ENCODE data around the gene PINK1.

PINK1 gene

GRCh38 chr1:20611652-20612051, 21.6 kb upstream of the PINK1 start:
- Histone ChIP-seq H3K4me3 (ENCODE audit: low read length in 2 of 2) (no peak overlapping the region), H3K9ac (ENCODE audit: low read length in 2 of 2) (no peak overlapping the region), H3K36me3 (ENCODE audit: control insufficient read depth in 2 of 2, insufficient read depth in 2 of 2, low read length in 2 of 2) (no peaks in the 10 kb centered on the region), H3K9me3 (ENCODE audit: control insufficient read depth in 2 of 2, low read length in 2 of 2) (no peaks in the 10 kb centered on the region), H3K4me1 (ENCODE audit: control insufficient read depth, insufficient read depth, low read length) (peaks cover 12% of the 10 kb centered on the region), H3K27me3 (ENCODE audit: control insufficient read depth in 1 of 2, insufficient read depth in 2 of 2, low read length in 2 of 2) (no peaks in the 10 kb centered on the region), H3K27ac (ENCODE audit: low read length) (no peak overlapping the region)

DNA sequence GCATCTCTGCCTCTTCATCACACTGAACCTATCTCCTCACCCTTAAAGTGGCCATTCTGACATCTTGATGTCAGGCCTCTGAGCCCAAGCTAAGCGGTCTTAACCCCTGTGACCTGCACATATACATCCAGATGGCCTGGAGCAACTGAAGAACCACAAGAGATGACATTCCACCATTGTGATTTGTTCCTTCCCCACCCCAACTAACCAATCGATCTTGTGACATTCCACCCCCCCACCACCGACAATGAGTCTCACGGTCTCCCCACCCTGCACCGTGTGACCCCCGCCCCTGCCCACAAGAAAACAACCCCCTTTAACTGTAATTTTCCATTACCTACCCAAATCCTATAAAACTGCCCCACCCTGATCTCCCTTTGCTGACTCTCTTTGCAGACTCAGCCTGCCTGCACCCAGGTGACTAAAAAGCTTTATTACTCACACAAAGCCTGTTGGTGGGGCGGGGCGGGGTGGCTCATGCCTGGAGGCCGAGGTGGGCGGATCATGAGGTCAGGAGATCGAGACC, 21.0 kb upstream of the PINK1 start:
- Histone ChIP-seq H3K4me1 (ENCODE audit: control insufficient read depth, insufficient read depth, low read length) (peaks cover 15% of the 10 kb centered on the region), H3K9me3 (ENCODE audit: control insufficient read depth in 2 of 2, low read length in 2 of 2) (no peaks in the 10 kb centered on the region), H3K4me3 (ENCODE audit: low read length in 2 of 2) (no peak overlapping the region), H3K27ac (ENCODE audit: low read length) (no peak overlapping the region), H3K36me3 (ENCODE audit: control insufficient read depth in 2 of 2, insufficient read depth in 2 of 2, low read length in 2 of 2) (no peaks in the 10 kb centered on the region), H3K27me3 (ENCODE audit: control insufficient read depth in 1 of 2, insufficient read depth in 2 of 2, low read length in 2 of 2) (no peaks in the 10 kb centered on the region), H3K9ac (ENCODE audit: low read length in 2 of 2) (no peak overlapping the region)

DNA sequence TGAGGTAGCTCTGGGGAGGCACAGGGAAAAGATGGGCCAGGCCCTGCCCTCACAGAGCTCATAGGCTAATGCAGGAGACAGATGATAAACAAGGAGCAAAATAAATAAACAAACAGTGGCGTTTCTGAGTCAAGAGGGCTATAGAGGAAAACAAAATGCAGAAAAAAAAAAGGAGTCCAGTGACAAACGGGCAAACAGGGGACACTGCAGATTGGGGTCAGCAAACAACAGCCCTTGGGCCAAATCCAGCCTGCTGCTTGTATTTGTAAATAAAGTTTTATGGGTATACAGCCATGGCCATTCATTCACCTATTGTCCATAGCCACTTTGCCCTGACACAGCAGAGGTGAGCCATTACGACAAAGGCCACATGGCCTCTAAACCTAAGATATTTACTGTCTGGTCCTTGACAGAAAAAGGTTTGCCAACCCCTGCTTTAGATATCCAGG, 19.1 kb upstream of the PINK1 start:
- H3K27ac ChIP-seq (ENCODE audit: low read length): peak overlapping the region; percentile 41
- peaks cover 15% of the 10 kb centered on the region for H3K4me1 ChIP-seq (ENCODE audit: control insufficient read depth, insufficient read depth, low read length)
- no peak overlapping the region for H3K9ac ChIP-seq (ENCODE audit: low read length in 2 of 2)
- H3K9me3 ChIP-seq (ENCODE audit: control insufficient read depth in 2 of 2, low read length in 2 of 2): no peaks in the 10 kb centered on the region
- H3K36me3 ChIP-seq (ENCODE audit: control insufficient read depth in 2 of 2, insufficient read depth in 2 of 2, low read length in 2 of 2): no peaks in the 10 kb centered on the region
- no peak overlapping the region for H3K4me3 ChIP-seq (ENCODE audit: low read length in 2 of 2)
- no peaks in the 10 kb centered on the region for H3K27me3 ChIP-seq (ENCODE audit: control insufficient read depth in 1 of 2, insufficient read depth in 2 of 2, low read length in 2 of 2)

GRCh38 chr1:20615946-20616846, 17.1 kb upstream of the PINK1 start:
- Histone ChIP-seq H3K27me3 (ENCODE audit: control insufficient read depth in 1 of 2, insufficient read depth in 2 of 2, low read length in 2 of 2) (no peaks in the 10 kb centered on the region), H3K36me3 (ENCODE audit: control insufficient read depth in 2 of 2, insufficient read depth in 2 of 2, low read length in 2 of 2) (no peaks in the 10 kb centered on the region), H3K4me1 (ENCODE audit: control insufficient read depth, insufficient read depth, low read length) (peaks cover 15% of the 10 kb centered on the region), H3K4me3 (ENCODE audit: low read length in 2 of 2) (peak overlapping the region in 1 of 2 donors; percentile 35), H3K9me3 (ENCODE audit: control insufficient read depth in 2 of 2, low read length in 2 of 2) (no peaks in the 10 kb centered on the region), H3K9ac (ENCODE audit: low read length in 2 of 2) (no peak overlapping the region), H3K27ac (ENCODE audit: low read length) (no peak overlapping the region)

DNA sequence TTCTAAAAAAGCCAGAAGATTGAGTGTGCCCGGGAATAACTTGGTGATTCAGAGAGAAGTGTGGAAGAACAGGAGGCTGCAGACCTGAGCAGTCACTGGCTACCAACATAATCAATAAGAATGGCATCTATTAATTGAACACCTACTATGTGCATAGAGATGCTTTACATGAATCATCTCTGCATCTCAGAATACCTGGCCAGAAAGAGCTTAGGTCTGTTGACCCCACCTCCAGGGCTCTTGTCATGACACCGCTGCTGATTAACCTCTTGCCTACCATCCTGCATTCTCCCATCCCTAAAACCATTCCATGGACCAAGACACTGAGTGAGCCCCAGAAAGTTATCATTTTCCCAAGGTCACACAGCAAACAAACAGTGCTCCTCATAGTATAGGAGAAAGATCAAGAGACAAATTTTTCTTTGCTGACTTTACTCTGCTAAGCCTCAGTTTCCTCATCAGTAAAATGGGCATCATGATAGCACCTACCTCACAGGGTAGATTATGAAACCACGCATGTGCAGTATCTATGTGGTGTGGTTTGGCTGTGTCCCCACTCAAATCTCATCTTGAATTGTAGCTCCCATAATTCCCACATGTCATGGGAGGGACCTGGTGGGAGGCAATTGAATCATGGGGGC, 16.3 kb upstream of the PINK1 start:
- H3K27me3 ChIP-seq (ENCODE audit: control insufficient read depth in 1 of 2, insufficient read depth in 2 of 2, low read length in 2 of 2): no peaks in the 10 kb centered on the region
- no peaks in the 10 kb centered on the region for H3K9me3 ChIP-seq (ENCODE audit: control insufficient read depth in 2 of 2, low read length in 2 of 2)
- H3K4me3 ChIP-seq (ENCODE audit: low read length in 2 of 2): peak overlapping the region in 1 of 2 donors; percentile 35
- H3K27ac ChIP-seq (ENCODE audit: low read length): no peak overlapping the region
- H3K9ac ChIP-seq (ENCODE audit: low read length in 2 of 2): no peak overlapping the region
- H3K36me3 ChIP-seq (ENCODE audit: control insufficient read depth in 2 of 2, insufficient read depth in 2 of 2, low read length in 2 of 2): no peaks in the 10 kb centered on the region
- peaks cover 15% of the 10 kb centered on the region for H3K4me1 ChIP-seq (ENCODE audit: control insufficient read depth, insufficient read depth, low read length)

GRCh38 chr1:20618550-20618949, 14.7 kb upstream of the PINK1 start:
- Histone ChIP-seq H3K9ac (ENCODE audit: low read length in 2 of 2) (no peak overlapping the region), H3K27me3 (ENCODE audit: control insufficient read depth in 1 of 2, insufficient read depth in 2 of 2, low read length in 2 of 2) (no peaks in the 10 kb centered on the region), H3K36me3 (ENCODE audit: control insufficient read depth in 2 of 2, insufficient read depth in 2 of 2, low read length in 2 of 2) (no peaks in the 10 kb centered on the region), H3K27ac (ENCODE audit: low read length) (no peak overlapping the region), H3K4me3 (ENCODE audit: low read length in 2 of 2) (no peak overlapping the region), H3K4me1 (ENCODE audit: control insufficient read depth, insufficient read depth, low read length) (peaks cover 13% of the 10 kb centered on the region), H3K9me3 (ENCODE audit: control insufficient read depth in 2 of 2, low read length in 2 of 2) (no peaks in the 10 kb centered on the region)

DNA sequence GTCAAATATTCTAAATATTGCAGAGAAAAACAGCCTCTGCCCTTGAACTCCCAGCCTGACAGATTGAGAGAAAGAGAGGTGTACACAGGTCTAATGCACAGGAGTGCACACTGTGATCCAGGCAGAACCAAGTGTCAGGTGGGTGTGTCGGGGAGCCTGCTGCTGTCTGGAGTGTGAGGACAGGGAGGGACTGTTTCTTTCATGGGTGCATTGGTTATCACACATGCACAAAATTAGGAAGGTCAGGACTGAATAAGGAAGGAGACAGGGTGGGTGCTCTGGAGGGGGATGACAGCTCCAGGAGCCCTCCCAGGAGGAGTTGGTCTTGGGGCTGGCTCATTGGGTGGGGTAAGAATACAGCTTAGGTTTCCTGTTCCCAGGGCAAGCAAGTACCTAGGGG, 13.3 kb upstream of the PINK1 start:
- Histone ChIP-seq H3K4me1 (ENCODE audit: control insufficient read depth, insufficient read depth, low read length) (peaks cover 9% of the 10 kb centered on the region), H3K27me3 (ENCODE audit: control insufficient read depth in 1 of 2, insufficient read depth in 2 of 2, low read length in 2 of 2) (peaks cover 0 to 2% of the 10 kb centered on the region in 2 donors), H3K4me3 (ENCODE audit: low read length in 2 of 2) (no peak overlapping the region), H3K9me3 (ENCODE audit: control insufficient read depth in 2 of 2, low read length in 2 of 2) (no peaks in the 10 kb centered on the region), H3K9ac (ENCODE audit: low read length in 2 of 2) (no peak overlapping the region), H3K27ac (ENCODE audit: low read length) (no peak overlapping the region), H3K36me3 (ENCODE audit: control insufficient read depth in 2 of 2, insufficient read depth in 2 of 2, low read length in 2 of 2) (no peaks in the 10 kb centered on the region)

DNA sequence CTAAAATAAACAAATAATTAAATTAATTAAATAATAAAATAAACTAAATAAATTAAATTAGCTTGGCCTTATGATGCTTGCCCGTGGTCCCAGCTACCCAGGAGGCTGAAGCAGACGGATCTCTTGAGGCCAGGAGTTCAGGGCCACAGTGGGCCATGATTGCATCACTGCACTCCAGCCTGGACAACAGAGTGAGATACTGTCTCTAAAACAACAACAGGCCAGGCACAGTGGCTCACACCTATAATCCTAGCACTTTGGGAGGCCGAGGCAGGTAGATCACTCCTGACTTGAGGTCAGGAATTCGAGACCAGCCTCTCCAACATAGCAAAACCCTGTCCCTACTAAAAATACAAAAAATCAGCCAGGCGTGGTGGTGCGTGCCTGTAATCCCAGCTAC, 12.2 kb upstream of the PINK1 start:
- Histone ChIP-seq H3K9me3 (ENCODE audit: control insufficient read depth in 2 of 2, low read length in 2 of 2) (no peaks in the 10 kb centered on the region), H3K36me3 (ENCODE audit: control insufficient read depth in 2 of 2, insufficient read depth in 2 of 2, low read length in 2 of 2) (no peaks in the 10 kb centered on the region), H3K27me3 (ENCODE audit: control insufficient read depth in 1 of 2, insufficient read depth in 2 of 2, low read length in 2 of 2) (peaks cover 0 to 2% of the 10 kb centered on the region in 2 donors), H3K9ac (ENCODE audit: low read length in 2 of 2) (no peak overlapping the region), H3K4me3 (ENCODE audit: low read length in 2 of 2) (no peak overlapping the region), H3K27ac (ENCODE audit: low read length) (no peak overlapping the region), H3K4me1 (ENCODE audit: control insufficient read depth, insufficient read depth, low read length) (peaks cover 7% of the 10 kb centered on the region)

DNA sequence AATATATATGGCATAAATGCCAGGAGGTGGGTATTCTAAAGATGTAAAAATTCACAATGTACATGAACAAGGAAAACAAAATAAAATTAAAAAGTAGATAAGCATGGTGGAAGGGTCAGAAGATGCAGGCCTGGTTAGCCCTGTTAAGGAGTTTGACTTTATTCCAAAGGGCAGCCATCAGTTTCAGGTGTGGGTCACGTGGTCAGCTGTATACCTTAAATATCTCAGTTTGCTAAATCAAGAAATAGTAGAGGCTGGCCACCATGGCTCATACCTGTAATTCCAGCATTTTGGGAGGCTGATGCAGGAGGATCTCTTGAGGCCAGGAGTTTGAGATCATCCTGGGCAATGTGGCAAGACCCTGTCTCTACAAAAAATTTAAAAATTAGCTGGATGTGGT, 8.5 kb upstream of the PINK1 start:
- Histone ChIP-seq H3K9me3 (ENCODE audit: control insufficient read depth in 2 of 2, low read length in 2 of 2) (peaks cover 0 to 3% of the 10 kb centered on the region in 2 donors), H3K36me3 (ENCODE audit: control insufficient read depth in 2 of 2, insufficient read depth in 2 of 2, low read length in 2 of 2) (no peaks in the 10 kb centered on the region), H3K4me3 (ENCODE audit: low read length in 2 of 2) (no peak overlapping the region), H3K4me1 (ENCODE audit: control insufficient read depth, insufficient read depth, low read length) (no peaks in the 10 kb centered on the region), H3K27ac (ENCODE audit: low read length) (no peak overlapping the region), H3K9ac (ENCODE audit: low read length in 2 of 2) (no peak overlapping the region), H3K27me3 (ENCODE audit: control insufficient read depth in 1 of 2, insufficient read depth in 2 of 2, low read length in 2 of 2) (peaks cover 0 to 5% of the 10 kb centered on the region in 2 donors)

DNA sequence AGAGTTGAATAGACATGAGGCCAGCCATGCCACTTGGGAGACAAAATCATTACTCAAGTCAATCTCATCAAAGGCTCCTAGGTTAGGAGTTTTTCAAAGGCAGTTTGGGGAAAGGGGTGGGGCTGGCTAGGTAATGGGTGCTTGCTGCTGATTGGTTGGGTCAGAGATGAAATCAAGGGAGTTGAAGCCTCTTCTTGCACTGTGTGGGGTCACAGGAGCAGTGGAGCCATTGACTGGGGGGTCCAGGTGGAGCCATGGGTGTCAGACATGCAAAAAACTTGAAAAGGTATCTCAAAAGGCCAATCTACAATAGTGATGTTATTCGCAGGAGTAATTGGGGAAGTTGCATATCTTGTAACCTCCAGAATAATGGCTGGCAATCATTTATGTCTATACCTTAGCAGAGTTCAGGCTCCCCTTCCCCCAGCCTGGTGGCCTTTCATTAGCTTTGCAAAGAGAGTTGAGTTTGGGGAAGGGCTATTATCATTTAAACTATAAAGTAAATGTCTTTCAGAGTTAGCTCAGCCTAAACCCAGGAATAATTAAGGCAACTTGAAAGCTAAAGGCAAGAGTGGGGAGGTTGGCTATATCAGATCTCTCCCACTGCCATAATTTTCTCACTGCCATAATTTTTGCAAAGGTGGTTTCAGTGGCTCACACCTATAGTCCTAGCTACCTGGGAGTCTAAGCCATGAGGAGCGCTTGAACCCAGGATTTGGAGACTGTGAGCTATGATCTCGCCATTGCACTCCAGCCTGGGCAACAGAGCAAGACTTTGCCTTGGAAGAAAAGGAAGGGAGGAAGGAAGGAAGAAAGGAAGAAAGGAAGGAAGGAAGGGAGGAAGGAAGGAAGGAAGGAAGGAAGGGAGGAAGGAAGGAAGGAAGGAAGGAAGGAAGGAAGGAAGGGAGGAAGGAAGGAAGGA, 7.8 kb upstream of the PINK1 start:
- Histone ChIP-seq H3K9me3 (ENCODE audit: control insufficient read depth in 2 of 2, low read length in 2 of 2) (peaks cover 0 to 3% of the 10 kb centered on the region in 2 donors), H3K27me3 (ENCODE audit: control insufficient read depth in 1 of 2, insufficient read depth in 2 of 2, low read length in 2 of 2) (peaks cover 0 to 5% of the 10 kb centered on the region in 2 donors), H3K36me3 (ENCODE audit: control insufficient read depth in 2 of 2, insufficient read depth in 2 of 2, low read length in 2 of 2) (no peaks in the 10 kb centered on the region), H3K4me1 (ENCODE audit: control insufficient read depth, insufficient read depth, low read length) (no peaks in the 10 kb centered on the region), H3K4me3 (ENCODE audit: low read length in 2 of 2) (no peak overlapping the region), H3K9ac (ENCODE audit: low read length in 2 of 2) (no peak overlapping the region), H3K27ac (ENCODE audit: low read length) (no peak overlapping the region)
